Left ventricle myocardium inferior (tissue), 1 donor: ENCODE data around the gene SH3TC2. TPM values are rescaled to one million over a fixed set of nuclear protein-coding genes. Genes with fewer than 3 reads are reported as not detected.
"Not testable (repeated sequence)": the region's sequence is repeated elsewhere in the genome, so short reads cannot be mapped to it uniquely, and the experiment has no call there.

Experiments
- DNase-seq: peaks from one replicate; pipeline ENCODE4 v3.0.0-alpha.2; 2020
- H3K27ac ChIP-seq: fragments of 200-600 bp; replicated peaks from 2 replicates; pipeline ENCODE4 v1.8.0; 2021
- H3K27me3 ChIP-seq: fragments of 200-600 bp; 2 replicates; pipeline ENCODE4 v1.8.0; 2021; ENCODE audit warnings: low read depth
- H3K36me3 ChIP-seq: fragments of 200-600 bp; 2 replicates; pipeline ENCODE4 v1.8.0; 2021
- H3K4me1 ChIP-seq: fragments of 200-600 bp; 2 replicates; pipeline ENCODE4 v1.8.0; 2021
- H3K4me3 ChIP-seq: fragments of 200-600 bp; 2 replicates; pipeline ENCODE4 v1.8.0; 2021; ENCODE audit warnings: mild to moderate bottlenecking, moderate library complexity
- H3K9me3 ChIP-seq: fragments of 200-600 bp; replicated peaks from 2 replicates; pipeline ENCODE4 v1.8.0; 2021
- CTCF ChIP-seq: fragments of 200-600 bp; IDR thresholded peaks from 2 replicates; pipeline ENCODE4 v1.8.0; 2021; ENCODE audit warnings: antibody characterized with exemption, mild to moderate bottlenecking, borderline replicate concordance
- intact Hi-C: fragments of 100-400 bp; cut with micrococcal nuclease; formaldehyde crosslinking; loops from one replicate; pipeline ENCODE4 v1.11.0; 2022
- total RNA-seq: library from RNA; stranded (reverse); fragmentation: NEBNext Ultra II Directional; extraction: Animal tissue kit (Norgen Biotek cat#: 25700); gene quantifications from one replicate; pipeline ENCODE4 v1.2.1, GENCODE V29; 2021
- donor health status: DM: no; HTN: yes; CAD: no; lungs with severe emphysema.

SH3TC2 gene
- total RNA-seq, 1 donor from 2014 or later: 9.4 TPM

DNA sequence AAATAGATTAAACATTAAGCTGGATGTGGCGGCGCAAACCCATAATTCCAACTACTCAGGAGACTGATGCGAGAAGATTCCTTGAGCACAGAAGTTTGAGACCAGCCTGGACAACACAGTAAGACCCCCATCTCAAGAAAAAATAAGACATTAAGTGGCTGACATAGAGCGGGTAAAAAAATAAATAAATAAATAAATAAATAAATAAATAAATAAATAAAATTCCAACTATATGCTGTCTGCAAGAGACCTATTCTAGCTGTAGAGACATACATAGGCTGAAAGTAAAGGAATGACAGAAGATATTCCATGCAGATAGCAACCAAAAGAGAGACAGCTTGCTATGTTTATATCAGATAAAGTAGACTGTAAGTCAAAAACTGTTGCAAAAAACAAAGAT is 17.4 kb upstream of the SH3TC2 start:
- intact Hi-C loops: no loop called here

DNA sequence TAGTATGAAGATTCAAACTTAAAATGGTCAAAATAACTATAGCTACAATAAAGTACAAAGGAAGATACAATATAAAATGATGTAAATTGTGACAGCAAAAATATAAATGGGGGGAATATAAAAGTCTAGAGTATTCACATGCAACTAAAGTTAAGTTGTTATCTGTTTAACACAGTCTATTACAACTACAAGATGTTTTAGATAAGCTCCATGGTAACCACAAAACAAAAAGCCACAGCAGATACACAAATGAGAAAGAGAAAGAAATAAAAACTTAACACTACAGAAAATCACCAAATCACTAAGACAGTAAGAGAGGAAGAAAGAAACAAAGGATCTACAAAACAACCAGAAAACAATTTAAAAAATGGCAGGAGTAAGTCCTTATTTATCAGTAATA is 17.0 kb upstream of the SH3TC2 start:
- DNase-seq: no peak
- intact Hi-C loops: no loop called here
- Histone ChIP-seq H3K4me3 (no peak overlapping the region), H3K36me3 (no peaks in the 10 kb centered on the region), H3K27me3 (no peaks in the 10 kb centered on the region), H3K9me3 (peaks cover 23% of the 10 kb centered on the region), H3K27ac (no peak overlapping the region), H3K4me1 (no peaks in the 10 kb centered on the region)
- no peak for TF ChIP-seq CTCF

More for the DNA sequence above, 17.4 kb upstream of the SH3TC2 start:
- Histone ChIP-seq H3K4me3 (no peak overlapping the region), H3K27me3 (no peaks in the 10 kb centered on the region), H3K4me1 (no peaks in the 10 kb centered on the region), H3K27ac (no peak overlapping the region), H3K9me3 (peaks cover 23% of the 10 kb centered on the region), H3K36me3 (no peaks in the 10 kb centered on the region)
- no peak for TF ChIP-seq CTCF
- no peak for DNase-seq

DNA sequence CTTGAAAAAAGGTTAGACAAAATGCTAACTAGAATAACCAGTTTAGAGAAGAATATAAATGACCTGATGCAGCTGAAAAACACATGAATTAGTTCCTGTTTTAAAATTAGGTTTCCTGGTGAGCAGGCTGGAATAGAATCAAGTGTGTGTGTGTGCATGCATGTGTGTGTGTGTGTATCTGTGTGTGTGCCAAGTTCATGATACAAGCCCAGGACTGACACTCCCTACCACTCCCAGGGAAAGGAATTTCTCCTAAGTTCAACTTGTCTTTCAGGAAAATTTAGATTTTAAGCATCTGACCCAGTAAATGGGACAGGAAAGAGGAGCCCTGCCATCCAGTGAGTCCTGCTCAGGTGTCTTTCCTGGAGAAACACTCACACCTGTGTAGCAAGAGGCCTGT is 11.2 kb upstream of the SH3TC2 start:
- DNase-seq, H3K27me3 ChIP-seq, intact Hi-C loops, H3K4me3 ChIP-seq, H3K9me3 ChIP-seq, H3K27ac ChIP-seq, H3K36me3 ChIP-seq: not testable (repeated sequence)
- H3K4me1 ChIP-seq: peaks cover 42% of the 10 kb centered on the region

DNA sequence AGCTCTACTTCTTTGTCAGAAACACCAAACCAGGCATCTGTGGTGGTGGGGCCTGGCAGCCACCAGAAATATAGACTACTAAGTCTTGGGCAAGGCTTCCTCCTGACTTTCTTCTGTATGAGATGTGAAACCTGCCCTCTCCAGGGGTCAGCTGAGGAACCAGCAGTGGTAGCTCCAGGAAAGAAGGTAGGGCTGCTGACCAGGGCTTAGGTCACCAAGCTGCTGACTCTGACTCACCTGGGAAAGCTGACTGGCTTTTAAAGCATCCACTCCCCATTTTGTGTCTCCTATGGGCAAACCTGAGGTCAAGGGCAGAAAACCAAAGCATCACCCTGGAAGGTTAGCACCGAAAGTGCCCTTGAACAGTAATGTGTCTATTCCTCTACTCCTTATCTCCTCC is 10.4 kb upstream of the SH3TC2 start:
- Histone ChIP-seq H3K27ac (no peak overlapping the region), H3K4me3 (no peak overlapping the region), H3K9me3 (peaks cover 5% of the 10 kb centered on the region), H3K27me3 (no peaks in the 10 kb centered on the region), H3K4me1 (peaks cover 43% of the 10 kb centered on the region), H3K36me3 (no peaks in the 10 kb centered on the region)
- DNase-seq: no peak
- no peak for TF ChIP-seq CTCF
- intact Hi-C loops: no loop called here

GRCh38 chr5:149072791-149073190 is 9.9 kb upstream of the SH3TC2 start:
- no peaks in the 10 kb centered on the region for H3K36me3 ChIP-seq
- H3K9me3 ChIP-seq: peaks cover 4% of the 10 kb centered on the region
- intact Hi-C loops: no loop called here
- TF ChIP-seq CTCF: no peak
- H3K27ac ChIP-seq: no peak overlapping the region
- peaks cover 43% of the 10 kb centered on the region for H3K4me1 ChIP-seq
- no peak overlapping the region for H3K4me3 ChIP-seq
- no peaks in the 10 kb centered on the region for H3K27me3 ChIP-seq
- no peak for DNase-seq

DNA sequence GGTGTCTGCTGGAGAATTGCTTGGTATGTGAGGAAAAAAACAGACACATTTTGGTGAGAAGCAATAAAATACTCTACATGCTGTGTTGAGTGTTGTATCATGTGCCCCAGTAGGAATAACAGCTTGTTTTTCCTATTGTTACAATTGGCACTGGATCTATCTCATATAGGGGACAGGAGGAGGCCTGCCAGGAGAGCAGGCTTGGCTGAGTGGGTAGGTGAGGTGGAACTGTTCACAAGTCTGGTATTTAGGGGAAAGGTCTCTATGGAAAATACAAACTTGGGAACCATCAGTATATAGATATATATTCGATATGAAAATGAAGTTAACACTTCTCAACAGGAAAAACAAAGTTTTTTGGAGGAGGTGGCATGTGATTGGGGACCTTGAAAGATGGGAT is 9.5 kb upstream of the SH3TC2 start:
- Histone ChIP-seq H3K36me3 (no peaks in the 10 kb centered on the region), H3K27ac (peak overlapping the region; percentile 10), H3K27me3 (no peaks in the 10 kb centered on the region), H3K4me3 (no peak overlapping the region), H3K9me3 (no peaks in the 10 kb centered on the region), H3K4me1 (peaks cover 43% of the 10 kb centered on the region)
- TF ChIP-seq CTCF: no peak
- DNase-seq: no peak
- intact Hi-C loops: no loop called here
